GM12878 (cell line): ENCODE results near the gene CMYA5. TPM values are rescaled to one million over a fixed set of nuclear protein-coding genes. Genes with fewer than 3 reads are reported as not detected.

Experiments
- ATAC-seq: fragments of 200-7000 bp; cut with Tn5 transposase; 3 replicates; pipeline ENCODE4 v1.9.1; 2020; ENCODE audit warnings: mild to moderate bottlenecking, moderate library complexity
- BruUV-seq: library from RNA; stranded (reverse); fragments of 400-500 nt; replicated peaks from 2 replicates; lab custom pipeline; 2021; lab: Mats Ljungman, UMichigan
- CTCF ChIA-PET: fragments of 300-600 bp; sonication (Branson Sonifier 250); formaldehyde crosslinking; extraction: SDS; loops from one replicate; lab custom pipeline; 2021; ENCODE audit warnings: inconsistent platforms; lab: Yijun Ruan, JAX
- POLR2A ChIA-PET: fragments of 350-600 bp; formaldehyde crosslinking; extraction: SDS; loops from one replicate; lab custom pipeline; 2021; ENCODE audit warnings: inconsistent platforms; lab: Charles Lee
- RAD21 ChIA-PET: fragments of 300-600 bp; sonication (Branson Sonifier 250); formaldehyde crosslinking; loops from one replicate; lab custom pipeline; 2023; ENCODE audit warnings: antibody characterized with exemption; ENCODE audit not compliant: unreplicated experiment; lab: Charles Lee
- SMC1A ChIA-PET: fragments of 300-600 bp; sonication (Branson Sonifier 250); formaldehyde crosslinking; loops from one replicate; lab custom pipeline; 2023; ENCODE audit not compliant: unreplicated experiment, uncharacterized antibody; lab: Charles Lee
- DNase-seq: peaks from one replicate; pipeline ENCODE4 v3.0.0-alpha.2; 2011; ENCODE audit warnings: low read depth, low spot score
- FAIRE-seq: peaks from 3 replicates; lab custom pipeline; 2011; peaks lifted over from hg19 to GRCh38; lab: Jason Lieb, UNC
- H2AFZ ChIP-seq: 2 replicates; pipeline ENCODE4 v1.6.0; 2011; ENCODE audit warnings: low read depth, low read length, control low read depth; ENCODE audit not compliant: control insufficient read depth
- H3K27ac ChIP-seq: 2 replicates; pipeline ENCODE4 v1.5.1; 2011; ENCODE audit warnings: control low read depth; ENCODE audit not compliant: control insufficient read depth, insufficient read depth
- H3K27me3 ChIP-seq, 2 experiments: replicated peaks in 1 of 2; 2 replicates each; pipeline versions ENCODE4 v1.6.0 to v1.6.1; 2011; ENCODE audit warnings: low read length in 1 of 2; ENCODE audit not compliant: control insufficient read depth in 2 of 2, insufficient read depth in 2 of 2
- H3K36me3 ChIP-seq, 2 experiments: 2 replicates each; pipeline ENCODE4 v1.5.1; 2011; ENCODE audit warnings: low read length in 1 of 2; ENCODE audit not compliant: control insufficient read depth in 2 of 2, insufficient read depth in 2 of 2
- H3K4me1 ChIP-seq: 2 replicates; pipeline ENCODE4 v1.6.1; 2011; ENCODE audit warnings: mild to moderate bottlenecking, low read length, moderate library complexity, mixed read lengths; ENCODE audit not compliant: control insufficient read depth, insufficient read depth
- H3K4me2 ChIP-seq: 2 replicates; pipeline ENCODE4 v1.6.0; 2011; ENCODE audit warnings: control low read depth; ENCODE audit not compliant: control insufficient read depth, insufficient read depth
- H3K4me3 ChIP-seq: fragments of 200-600 bp; sonication (generic); 2 replicates; pipeline ENCODE4 v1.5.1; 2016
- H3K79me2 ChIP-seq: 2 replicates; pipeline ENCODE4 v1.6.0; 2011; ENCODE audit warnings: low read length; ENCODE audit not compliant: control insufficient read depth, insufficient read depth
- H3K9ac ChIP-seq: 2 replicates; pipeline ENCODE4 v1.8.0; 2011; ENCODE audit warnings: low read length, control low read depth, mixed read lengths; ENCODE audit not compliant: control insufficient read depth, insufficient read depth
- H3K9me3 ChIP-seq: replicated peaks from 3 replicates; pipeline ENCODE4 v1.5.1; 2011; ENCODE audit warnings: mild to moderate bottlenecking, low read length; ENCODE audit not compliant: control insufficient read depth, insufficient read depth
- H4K20me1 ChIP-seq: 2 replicates; pipeline ENCODE4 v1.6.0; 2011; ENCODE audit not compliant: control insufficient read depth, insufficient read depth
- CEBPB ChIP-seq, 2 experiments: fragments of 150-350 bp in 1 of 2; IDR thresholded peaks; 2 replicates each; pipeline ENCODE4 v1.6.1; 2012 to 2014; ENCODE audit warnings: low read depth in 2 of 2, low read length in 2 of 2, borderline replicate concordance in 1 of 2, inconsistent platforms in 1 of 2
- CHD1 ChIP-seq: IDR thresholded peaks from 2 replicates; pipeline ENCODE4 v1.6.1; 2012; ENCODE audit warnings: low read depth, low read length, improper control_type of control experiment
- CREM ChIP-seq: IDR thresholded peaks from 2 replicates; pipeline ENCODE4 v1.6.1; 2014; ENCODE audit warnings: antibody characterized with exemption, low read depth
- FOXM1 ChIP-seq: IDR thresholded peaks from 2 replicates; pipeline ENCODE4 v1.6.1; 2012; ENCODE audit warnings: low read depth, mild to moderate bottlenecking, inconsistent platforms, low read length, moderate library complexity
- HDAC6 ChIP-seq: fragments of 200-600 bp; sonication (generic); IDR thresholded peaks from one replicate; pipeline ENCODE4 v1.8.0; 2017; ENCODE audit warnings: antibody characterized with exemption; ENCODE audit not compliant: unreplicated experiment
- KLF5 ChIP-seq: fragments of 450-650 bp; IDR thresholded peaks from 2 replicates; pipeline ENCODE4 v1.6.1; 2014; ENCODE audit warnings: mild to moderate bottlenecking; ENCODE audit not compliant: partially characterized antibody
- MAX ChIP-seq: IDR thresholded peaks from 2 replicates; pipeline ENCODE4 v1.6.1; 2012; ENCODE audit warnings: low read depth, low read length, improper control_type of control experiment
- MXI1 ChIP-seq: fragments of 150-350 bp; IDR thresholded peaks from 2 replicates; pipeline ENCODE4 v1.6.1; 2011; ENCODE audit warnings: low read depth, mild to moderate bottlenecking, inconsistent platforms, low read length, improper control_type of control experiment
- NFXL1 ChIP-seq: fragments of 450-650 bp; IDR thresholded peaks from 2 replicates; pipeline ENCODE4 v1.6.1; 2017; ENCODE audit warnings: antibody characterized with exemption, mild to moderate bottlenecking, borderline replicate concordance
- RB1 ChIP-seq: fragments of 450-650 bp; formaldehyde crosslinking; IDR thresholded peaks from 2 replicates; pipeline ENCODE4 v1.6.1; 2017; ENCODE audit warnings: mild to moderate bottlenecking, borderline replicate concordance
- RFX5 ChIP-seq: IDR thresholded peaks from 2 replicates; pipeline ENCODE4 v1.6.1; 2011; ENCODE audit warnings: low read depth, low read length, improper control_type of control experiment
- SIN3A ChIP-seq: IDR thresholded peaks from 2 replicates; pipeline ENCODE4 v1.6.1; 2012; ENCODE audit warnings: low read depth, low read length, improper control_type of control experiment
- SREBF1 ChIP-seq: IDR thresholded peaks from 2 replicates; pipeline ENCODE4 v1.6.1; 2012; ENCODE audit warnings: mild to moderate bottlenecking, low read length
- TARDBP ChIP-seq: IDR thresholded peaks from 2 replicates; pipeline ENCODE4 v1.6.1; 2016; ENCODE audit warnings: borderline replicate concordance
- TCF12 ChIP-seq: IDR thresholded peaks from 2 replicates; pipeline ENCODE4 v1.6.1; 2011; ENCODE audit warnings: low read depth, mild to moderate bottlenecking, low read length
- TCF3 ChIP-seq: IDR thresholded peaks from 2 replicates; pipeline ENCODE4 v1.6.1; 2012; ENCODE audit warnings: low read depth, mild to moderate bottlenecking, low read length, borderline replicate concordance; ENCODE audit not compliant: insufficient read depth
- ZNF207 ChIP-seq: fragments of 450-650 bp; IDR thresholded peaks from 2 replicates; pipeline ENCODE4 v1.6.1; 2014; ENCODE audit warnings: antibody characterized with exemption, mild to moderate bottlenecking, borderline replicate concordance
- ZNF622 ChIP-seq: fragments of 450-650 bp; IDR thresholded peaks from 2 replicates; pipeline ENCODE4 v1.6.1; 2017; ENCODE audit warnings: mild to moderate bottlenecking, inconsistent platforms
- WGBS: methylation state at CpG from one replicate; pipeline ENCODE4 v1.1.6; 2016; ENCODE audit warnings: low lambda C conversion rate; ENCODE audit not compliant: insufficient replicate concordance, insufficient coverage; ENCODE audit errors: missing lambda C conversion rate; 5-methylcytosine and 5-hydroxymethylcytosine counted together
- in situ Hi-C: fragments of 300-500 bp; cut with MboI; formaldehyde crosslinking; loops from 9 replicates; pipeline ENCODE4 v1.14.3; 2018; ENCODE audit warnings: mixed read lengths
- intact Hi-C: fragments of 100-400 bp; cut with micrococcal nuclease; formaldehyde crosslinking; loops from one replicate; pipeline ENCODE4 v1.14.2; 2022; ENCODE audit not compliant: unreplicated experiment
- polyA plus RNA-seq, 11 experiments: library from polyadenylated mRNA; depleted of rRNA in 4 of 11; unstranded in 6 of 11; stranded (reverse) in 5 of 11; fragments of >200 nt; fragmentation: Nextera tagmentation in 4 of 11; fragmentation: Illumina TruSeq in 1 of 11; extraction: Ambion mirVana in 4 of 11; extraction: Trizol in 1 of 11; gene quantifications; 1 replicate in 1 of 11; 2 replicates in 10 of 11; pipeline versions ENCODE4 v1.2.1 to v1.2.3, GENCODE V29; 2011 to 2016; ENCODE audit warnings: inconsistent platforms in 2 of 11, missing spikeins in 2 of 11, low read depth in 1 of 11
- total RNA-seq, 4 experiments: library from RNA; depleted of rRNA in 3 of 4; stranded (reverse); fragments of >200 nt in 3 of 4; fragmentation: Illumina TruSeq in 1 of 4; extraction: Trizol in 1 of 4; gene quantifications; 2 replicates each; pipeline versions ENCODE4 v1.2.1 to v1.2.3, GENCODE V29; 2013 to 2021

CMYA5 gene
- total and polyA plus RNA-seq, 10 of the 15 experiments (the other 5 are each of a cell fraction or from before 2014, with no cell fraction given): 0.01 to 0.34 (median 0.16) TPM; not detected in 1

- 15% methylated on average over 3 of the region's 3 CpGs for WGBS
- H3K27me3 ChIP-seq: no peaks in the 10 kb centered on the region
- H3K27ac ChIP-seq: no peak overlapping the region
- H3K79me2 ChIP-seq: no peaks in the 10 kb centered on the region
- SMC1A ChIA-PET: interaction anchor here (1.1 to 1.3 kb wide), 2 partner anchors 8 to 9 kb away, joined by 4 read pairs; no protein-coding TSS in a partner anchor
- no peak for DNase-seq
- FAIRE-seq: peak; percentile 23
- H4K20me1 ChIP-seq: no peaks in the 10 kb centered on the region
- in situ Hi-C loops: no loop called here
- BruUV-seq: no TSS peak
- no peak overlapping the region for H3K4me2 ChIP-seq
- H3K9me3 ChIP-seq: peaks cover 4% of the 10 kb centered on the region; the same call in 2 of the 3 replicates
- POLR2A ChIA-PET: no interaction called here
- RAD21 ChIA-PET: no interaction called here
- ATAC-seq: peak; percentile 55
- no peak for TF ChIP-seq FOXM1
- no peak for TF ChIP-seq RFX5
- TF ChIP-seq CHD1: no peak
- no peak for TF ChIP-seq SREBF1
- no peak for TF ChIP-seq CREM
- no peak for TF ChIP-seq CEBPB (IDR thresholded peaks at IDR 0.05; ENCODE audit: borderline replicate concordance in 1 of 2, low read depth in 2 of 2, low read length in 2 of 2)
- TF ChIP-seq ZNF622: no peak
- no peak for TF ChIP-seq RB1
- TF ChIP-seq KLF5: no peak
- no peak for TF ChIP-seq TCF12
- no peak for TF ChIP-seq MAX
- TF ChIP-seq MXI1: no peak
- TF ChIP-seq HDAC6: no peak
- no peak for TF ChIP-seq SIN3A
- no peak for TF ChIP-seq TARDBP
- no peak for TF ChIP-seq ZNF207
- TF ChIP-seq NFXL1: no peak
- no peak for TF ChIP-seq TCF3
- TF ChIP-seq, all 136 proteins: peak for 0
- Histone ChIP-seq H3K9ac (no peak overlapping the region), H3K4me1 (no peaks in the 10 kb centered on the region), H3K36me3 (no peaks in the 10 kb centered on the region; a peak in 2 of 4 replicates), H3K4me3 (no peak overlapping the region), H2AFZ (no peak overlapping the region; the same call in 1 of the 2 replicates)
- intact Hi-C loops: no loop called here
- CTCF ChIA-PET: interaction anchor here (0.5 to 0.9 kb wide), 2 partner anchors 94 to 417 kb away, joined by 3 read pairs; no protein-coding TSS in a partner anchor
Measured at GRCh38 chr5:79666758-79667157, 22.9 kb upstream of the CMYA5 start.
